Heart left ventricle (tissue), 16 donors: ENCODE measurements around the gene ZNF440. TPM values are rescaled to one million over a fixed set of nuclear protein-coding genes. Genes with fewer than 3 reads are reported as not detected.
A peak's percentile ranks its signal among the peaks of the same experiment; 100 is the strongest.

Source experiments
- ATAC-seq, 4 donors: fragments of 200-7000 bp; cut with Tn5 transposase; one replicate each; pipeline ENCODE4 v1.9.1; 2020 to 2022; ENCODE audit warnings: moderate library complexity in 4 of 4, mild to moderate bottlenecking in 3 of 4, moderate number of reproducible peaks in 1 of 4
- DNase-seq, 5 donors: peaks; one replicate each; pipeline ENCODE4 v3.0.0-alpha.2; 2020
- H3K27ac ChIP-seq, 12 donors: fragments of 200-600 bp; sonication (generic) in 4 of 12; one replicate each; pipeline versions ENCODE4 v1.5.0 to v1.8.0; 2016 to 2022; ENCODE audit warnings: mild to moderate bottlenecking in 2 of 12
- H3K27me3 ChIP-seq, 9 donors: fragments of 200-600 bp; sonication (generic) in 2 of 9; one replicate each; pipeline versions ENCODE4 v1.5.1 to v1.8.0; 2016 to 2022; ENCODE audit warnings: mild to moderate bottlenecking in 3 of 9
- H3K36me3 ChIP-seq, 9 donors: fragments of 200-600 bp; sonication (generic) in 2 of 9; one replicate each; pipeline versions ENCODE4 v1.5.0 to v1.8.0; 2018 to 2022; ENCODE audit warnings: mild to moderate bottlenecking in 2 of 9
- H3K4me1 ChIP-seq, 12 donors: fragments of 200-600 bp; sonication (generic) in 4 of 12; one replicate each; pipeline versions ENCODE4 v1.5.0 to v1.8.0; 2016 to 2022; ENCODE audit warnings: mild to moderate bottlenecking in 3 of 12
- H3K4me3 ChIP-seq, 12 donors: fragments of 200-600 bp; sonication (generic) in 4 of 12; one replicate each; pipeline versions ENCODE4 v1.5.0 to v1.8.0; 2017 to 2022; ENCODE audit warnings: mild to moderate bottlenecking in 9 of 12, moderate library complexity in 4 of 12
- H3K9me3 ChIP-seq, 12 donors: fragments of 200-600 bp; sonication (generic) in 4 of 12; one replicate each; pipeline versions ENCODE4 v1.5.0 to v1.8.0; 2016 to 2022; ENCODE audit warnings: mild to moderate bottlenecking in 1 of 12
- POLR2A ChIP-seq, 2 donors: fragments of 450-650 bp; IDR thresholded peaks; one replicate each; pipeline ENCODE4 v1.6.1; 2017; ENCODE audit warnings: antibody characterized with exemption in 2 of 2, mild to moderate bottlenecking in 2 of 2, moderate library complexity in 2 of 2
- WGBS, 4 donors: extraction: QIAGEN DNeasy Blood & Tissue Kit in 2 of 4; methylation state at CpG; one replicate each; pipeline versions ENCODE4 v1.1.5 to v1.1.7; 2013 to 2018; 5-methylcytosine and 5-hydroxymethylcytosine counted together
- intact Hi-C, 10 donors: fragments of 100-400 bp; cut with DNase I; formaldehyde crosslinking; loops; one replicate each; pipeline versions ENCODE4 v1.11.1 to v1.14.2; 2022
- polyA plus RNA-seq, 2 donors: library from polyadenylated mRNA; stranded (reverse); fragments of 200-250 nt; gene quantifications; one replicate each; pipeline ENCODE4 v1.2.3, GENCODE V29; 2013
- total RNA-seq, 9 donors: library from RNA; depleted of rRNA in 2 of 9; stranded (reverse); fragments of >200 nt in 2 of 9; fragmentation: NEBNext Ultra II Directional in 3 of 9; extraction: Animal tissue kit (Norgen Biotek cat#: 25700) in 3 of 9; gene quantifications; one replicate each; pipeline versions ENCODE4 v1.1.0 to v1.2.4, GENCODE V29; 2016 to 2023
- TF ChIP-seq, protein P1 (sequence below), 12 donors: fragments of 200-600 bp; sonication (generic) in 4 of 12; IDR thresholded peaks; one replicate each; pipeline versions ENCODE4 v1.5.0 to v1.8.0; 2018 to 2022; ENCODE audit warnings: antibody characterized with exemption in 12 of 12, mild to moderate bottlenecking in 5 of 12
- donor health status: ischemic (EF 13 %, LVEDD 7.1; RV severe dilation, severe dysfunction).
- donor health status: healthy with polysubstance abuse.
- donor health status: DM: no; HTN: yes; CAD: no.
- donor health status: DM: no; HTN: no; CAD: no.
- donor health status: ischemic (EF 25% LVEDD 6.9; RV normal size, moderate dysfunction).
- donor health status: ischemic (EF 25% LVEDD 5.7; RV mildly dilated, moderate dysfunction).
- donor health status: healthy.
- donor health status: DM: yes; HTN: yes; CAD: no.
- donor health status: ischemic (EF 35%, LVEDD 5.7; RV mildly dilated, moderate dysfunction).
- donor health status: nonischemic (EF 11% LVEDD 7.7; RV severe dilation, severe dysfunction).
- donor health status: DM: yes; HTN: yes; CAD: no.
- donor health status: PGD.
- donor health status: ischemic (EF 29% LVEDD 5.4; RV normal size, mild dysfunction).
- donor health status: nonischemic (EF 23%, LVEDD 6.1; RV moderate dilation, normal function).

Gene ZNF440
- total and polyA plus RNA-seq, 11 donors: 2.5 to 6.6 (median 5.0) TPM

GRCh38 chr19:11806354-11807098 is 7.5 kb upstream of the ZNF440 start:
- H3K27me3 ChIP-seq: no peaks in the 10 kb centered on the region
- H3K27ac ChIP-seq: no peak overlapping the region
- H3K4me1 ChIP-seq: no peaks in the 10 kb centered on the region
- TF ChIP-seq, protein P1, sequence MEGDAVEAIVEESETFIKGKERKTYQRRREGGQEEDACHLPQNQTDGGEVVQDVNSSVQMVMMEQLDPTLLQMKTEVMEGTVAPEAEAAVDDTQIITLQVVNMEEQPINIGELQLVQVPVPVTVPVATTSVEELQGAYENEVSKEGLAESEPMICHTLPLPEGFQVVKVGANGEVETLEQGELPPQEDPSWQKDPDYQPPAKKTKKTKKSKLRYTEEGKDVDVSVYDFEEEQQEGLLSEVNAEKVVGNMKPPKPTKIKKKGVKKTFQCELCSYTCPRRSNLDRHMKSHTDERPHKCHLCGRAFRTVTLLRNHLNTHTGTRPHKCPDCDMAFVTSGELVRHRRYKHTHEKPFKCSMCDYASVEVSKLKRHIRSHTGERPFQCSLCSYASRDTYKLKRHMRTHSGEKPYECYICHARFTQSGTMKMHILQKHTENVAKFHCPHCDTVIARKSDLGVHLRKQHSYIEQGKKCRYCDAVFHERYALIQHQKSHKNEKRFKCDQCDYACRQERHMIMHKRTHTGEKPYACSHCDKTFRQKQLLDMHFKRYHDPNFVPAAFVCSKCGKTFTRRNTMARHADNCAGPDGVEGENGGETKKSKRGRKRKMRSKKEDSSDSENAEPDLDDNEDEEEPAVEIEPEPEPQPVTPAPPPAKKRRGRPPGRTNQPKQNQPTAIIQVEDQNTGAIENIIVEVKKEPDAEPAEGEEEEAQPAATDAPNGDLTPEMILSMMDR (IDR thresholded peaks at IDR 0.05): no peak
- TF ChIP-seq POLR2A (IDR thresholded peaks at IDR 0.05): no peak
- 93 to 95% (median 94%) methylated on average over 11 of the region's 11 CpGs for WGBS, 4 donors
- ATAC-seq (no peak), DNase-seq (no peak)
- intact Hi-C loops: no loop called here
- H3K9me3 ChIP-seq: peaks cover 0 to 51% (median 25%) of the 10 kb centered on the region in 12 donors
- peaks cover 5 to 34% (median 15%) of the 10 kb centered on the region in 9 donors for H3K36me3 ChIP-seq
- no peak overlapping the region for H3K4me3 ChIP-seq

- 91 to 96% (median 92%) methylated on average over 2 of the region's 2 CpGs for WGBS, 4 donors
- Histone ChIP-seq H3K36me3 (peaks cover 5 to 34% (median 15%) of the 10 kb centered on the region in 9 donors), H3K4me3 (no peak overlapping the region), H3K27me3 (no peaks in the 10 kb centered on the region), H3K4me1 (no peaks in the 10 kb centered on the region), H3K9me3 (peaks cover 0 to 51% (median 25%) of the 10 kb centered on the region in 12 donors), H3K27ac (no peak overlapping the region)
- no peak for TF ChIP-seq POLR2A (IDR thresholded peaks at IDR 0.05)
- TF ChIP-seq, protein P1 (IDR thresholded peaks at IDR 0.05): no peak
- intact Hi-C loops: no loop called here
- ATAC-seq: no peak
- no peak for DNase-seq
Observed at GRCh38 chr19:11807099-11807380, 7.0 kb upstream of the ZNF440 start.

GRCh38 chr19:11813703-11814028 is 407 bp upstream of the ZNF440 start:
- peak overlapping the region in 9 of 12 donors; percentile 78 to 97 (median 92) for H3K27ac ChIP-seq
- no peaks in the 10 kb centered on the region for H3K27me3 ChIP-seq
- no peak for DNase-seq
- H3K9me3 ChIP-seq: peaks cover 0 to 5% (median 0%) of the 10 kb centered on the region in 12 donors
- ATAC-seq: peak; percentile 3 to 61 (median 34)
- peak overlapping the region; percentile 63 to 99 (median 86) for H3K4me3 ChIP-seq
- intact Hi-C loops: loop anchor here in 2 of 10 donors (1.0 to 2.0 kb wide), 2 partner anchors 15 kb away; partner anchors contain the start of gene ZNF491 (in 2 of the 2)
- peaks cover 0 to 21% (median 5%) of the 10 kb centered on the region in 12 donors for H3K4me1 ChIP-seq
- 1 to 3% (median 2%) methylated on average over 5 to 6 of the region's 6 CpGs for WGBS, 4 donors
- TF ChIP-seq, protein P1 (IDR thresholded peaks at IDR 0.05): no peak
- TF ChIP-seq POLR2A (IDR thresholded peaks at IDR 0.05): no peak
- H3K36me3 ChIP-seq: peaks cover 0 to 2% (median 0%) of the 10 kb centered on the region in 9 donors

- intact Hi-C loops: loop anchor here in 2 of 10 donors (1.0 to 2.0 kb wide), 2 partner anchors 16 kb away; partner anchors contain the start of gene ZNF491 (in 2 of the 2)
- no peak for DNase-seq
- ATAC-seq: peak in 1 of 4 donors; percentile 41
- Histone ChIP-seq H3K27ac (peak overlapping the region; percentile 43 to 97 (median 91)), H3K27me3 (no peaks in the 10 kb centered on the region), H3K4me3 (peak overlapping the region; percentile 63 to 99 (median 86)), H3K36me3 (peaks cover 0 to 12% (median 0%) of the 10 kb centered on the region in 9 donors), H3K9me3 (no peaks in the 10 kb centered on the region), H3K4me1 (peaks cover 0 to 21% (median 5%) of the 10 kb centered on the region in 12 donors)
- WGBS, 4 donors: 10 to 18% (median 14%) methylated on average over 11 to 13 of the region's 13 CpGs
- no peak for TF ChIP-seq POLR2A (IDR thresholded peaks at IDR 0.05)
- TF ChIP-seq, protein P1 (IDR thresholded peaks at IDR 0.05): no peak
Observed at GRCh38 chr19:11814700-11815035, 595 bp downstream of the ZNF440 start.
